Adrenal gland (tissue), 12 donors: Measurements from ENCODE around the gene CRYBG1. TPM values are rescaled to one million over a fixed set of nuclear protein-coding genes. Genes with fewer than 3 reads are reported as not detected.

Experiments
- DNase-seq, 7 donors: peaks; one replicate each; pipeline ENCODE4 v3.0.0-alpha.2; 2019 to 2020
- H3K27ac ChIP-seq, 5 donors: fragments of 200-600 bp; sonication (generic) in 4 of 5; 1 replicate in 3 of 5; 2 replicates in 2 of 5; pipeline versions ENCODE4 v1.5.1 to v1.8.0; 2016 to 2020; ENCODE audit warnings: mild to moderate bottlenecking in 1 of 5
- H3K27me3 ChIP-seq: fragments of 200-600 bp; 2 replicates; pipeline ENCODE4 v1.8.0; 2021
- H3K36me3 ChIP-seq, 2 donors: fragments of 200-600 bp; replicated peaks in 1 of 2; 1 replicate in 1 of 2; 2 replicates in 1 of 2; pipeline versions ENCODE4 v1.5.1 to v1.8.0; 2018 to 2022
- H3K4me1 ChIP-seq, 2 donors: fragments of 200-600 bp; replicated peaks in 1 of 2; 1 replicate in 1 of 2; 2 replicates in 1 of 2; pipeline versions ENCODE4 v1.5.1 to v1.8.0; 2018 to 2021
- H3K4me3 ChIP-seq, 4 donors: fragments of 200-600 bp; sonication (generic) in 3 of 4; one replicate each; pipeline ENCODE4 v1.5.1; 2016 to 2018
- H3K9me3 ChIP-seq, 3 donors: fragments of 200-600 bp; sonication (generic) in 1 of 3; replicated peaks in 1 of 3; 1 replicate in 2 of 3; 2 replicates in 1 of 3; pipeline versions ENCODE4 v1.5.1 to v1.8.0; 2016 to 2021
- CTCF ChIP-seq, 6 experiments: fragments of 450-650 bp in 4 of 6; fragments of 200-600 bp in 2 of 6; sonication (generic) in 1 of 6; IDR thresholded peaks; 1 replicate in 5 of 6; 2 replicates in 1 of 6; pipeline versions ENCODE4 v1.5.1 to v1.8.0; 2016 to 2021; ENCODE audit warnings: antibody characterized with exemption in 6 of 6, mild to moderate bottlenecking in 2 of 6, moderate library complexity in 1 of 6
- POLR2A ChIP-seq, 2 donors: fragments of 450-650 bp; IDR thresholded peaks; one replicate each; pipeline ENCODE4 v1.6.1; 2017; ENCODE audit warnings: antibody characterized with exemption in 2 of 2, mild to moderate bottlenecking in 2 of 2, moderate library complexity in 1 of 2
- WGBS, 4 donors: extraction: QIAGEN DNeasy Blood & Tissue Kit in 2 of 4; methylation state at CpG; one replicate each; pipeline versions ENCODE4 v1.1.5 to v1.1.7; 2013 to 2017; 5-methylcytosine and 5-hydroxymethylcytosine counted together
- intact Hi-C, 2 donors: fragments of 100-400 bp; cut with DNase I; formaldehyde crosslinking; loops; one replicate each; pipeline versions ENCODE4 v1.14.1 to v1.15.0; 2022 to 2023
- polyA plus RNA-seq, 3 donors: library from polyadenylated mRNA; stranded (reverse); fragments of 200-250 nt in 2 of 3; fragments of 350-450 nt in 1 of 3; fragmentation: Illumina TruSeq in 1 of 3; extraction: RNeasy Lipid Tissue Mini Kit (QIAGEN cat#74804) in 1 of 3; gene quantifications; one replicate each; pipeline ENCODE4 v1.2.3, GENCODE V29; 2013 to 2014
- total RNA-seq, 9 donors: library from RNA; depleted of rRNA in 4 of 9; stranded (reverse); fragments of >200 nt in 4 of 9; fragments of 120-200 nt in 1 of 9; fragmentation: NEBNext Ultra II Directional in 1 of 9; extraction: Animal tissue kit (Norgen Biotek cat#: 25700) in 1 of 9; gene quantifications; one replicate each; pipeline versions ENCODE4 v1.1.0 to v1.2.4, GENCODE V29; 2013 to 2023
- donor health status: healthy with polysubstance abuse.
- donor health status: Bipolar disorder and iron deficiency.
- donor health status: DM: yes; HTN: yes; CAD: no.
- donor health status: DM: no; HTN: no; CAD: no.
- donor health status: DM: no; HTN: no; CAD: no.
- donor health status: DM: yes; HTN: yes; CAD: no.

Gene CRYBG1
- total and polyA plus RNA-seq, 12 donors: 0.83 to 5.1 (median 2.2) TPM

DNA sequence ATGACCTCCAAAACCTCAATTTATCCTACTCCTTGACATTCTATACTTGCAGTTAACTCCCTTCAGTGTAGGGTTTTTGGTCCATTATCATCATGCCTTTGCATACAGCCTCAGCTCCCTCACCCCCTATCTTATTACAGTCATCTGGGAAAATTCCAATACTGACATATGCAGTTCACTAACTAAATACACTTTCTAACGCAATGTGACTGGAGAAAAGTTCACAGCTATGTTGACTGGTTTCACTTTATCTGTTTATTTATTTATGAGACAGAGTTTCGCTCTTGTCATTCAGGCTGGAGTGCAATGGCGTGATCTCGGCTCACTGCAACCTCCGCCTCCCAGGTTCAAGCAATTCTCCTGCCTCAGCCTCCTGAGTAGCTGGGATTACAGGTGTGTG lies 64.9 kb downstream of the CRYBG1 start:
- intact Hi-C loops: no loop called here
- WGBS, 4 donors: 86 to 91% (median 88%) methylated on average over 5 of the region's 5 CpGs

DNA sequence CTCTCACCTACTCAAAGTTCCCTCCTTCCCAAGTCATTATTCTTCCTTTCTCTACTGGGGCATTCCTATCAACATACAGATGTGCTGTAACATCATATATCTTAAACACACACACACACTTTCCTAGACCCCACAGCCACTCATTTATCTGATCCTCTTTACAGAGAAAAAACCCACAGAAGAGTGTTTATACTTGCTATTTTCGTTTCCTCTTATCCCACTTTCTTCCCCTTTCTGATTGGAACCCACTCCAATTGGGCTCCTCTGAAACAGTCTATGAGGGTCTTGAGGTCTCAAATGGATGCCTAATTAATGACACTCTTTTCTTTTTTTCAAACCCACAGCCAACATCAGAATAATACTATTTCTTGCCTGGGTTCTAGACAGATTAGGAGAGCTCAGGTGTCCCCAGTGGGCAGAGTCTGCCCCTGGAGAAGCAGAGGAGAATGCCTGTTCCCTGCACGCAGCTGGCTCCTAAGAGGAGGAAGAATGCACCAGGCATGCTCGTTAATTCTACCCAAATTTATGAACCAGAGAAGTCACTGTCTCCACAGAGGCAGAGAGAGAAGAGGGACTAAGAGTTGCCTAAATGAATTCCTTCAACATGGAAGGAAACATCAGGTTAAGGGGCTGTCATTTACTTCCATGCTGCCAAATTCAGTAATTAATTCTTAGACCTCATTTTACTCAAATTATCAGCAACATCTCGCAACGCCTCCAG lies 65.9 kb downstream of the CRYBG1 start:
- Histone ChIP-seq H3K27me3 (no peaks in the 10 kb centered on the region), H3K36me3 (no peaks in the 10 kb centered on the region), H3K4me3 (no peak overlapping the region), H3K9me3 (no peaks in the 10 kb centered on the region), H3K27ac (no peak overlapping the region), H3K4me1 (no peaks in the 10 kb centered on the region)
- WGBS, 4 donors: 62 to 70% (median 66%) methylated on average over 5 of the region's 5 CpGs
- TF ChIP-seq POLR2A (IDR thresholded peaks at IDR 0.05) (no peak), CTCF (IDR thresholded peaks at IDR 0.05) (no peak)
- DNase-seq: no peak
- intact Hi-C loops: no loop called here

More for the DNA sequence above, 64.9 kb downstream of the CRYBG1 start:
- TF ChIP-seq CTCF (IDR thresholded peaks at IDR 0.05): no peak
- TF ChIP-seq POLR2A (IDR thresholded peaks at IDR 0.05): no peak
- no peak for DNase-seq
- Histone ChIP-seq H3K27ac (no peak overlapping the region), H3K36me3 (no peaks in the 10 kb centered on the region), H3K4me3 (no peak overlapping the region), H3K9me3 (no peaks in the 10 kb centered on the region), H3K27me3 (no peaks in the 10 kb centered on the region), H3K4me1 (no peaks in the 10 kb centered on the region)

DNA sequence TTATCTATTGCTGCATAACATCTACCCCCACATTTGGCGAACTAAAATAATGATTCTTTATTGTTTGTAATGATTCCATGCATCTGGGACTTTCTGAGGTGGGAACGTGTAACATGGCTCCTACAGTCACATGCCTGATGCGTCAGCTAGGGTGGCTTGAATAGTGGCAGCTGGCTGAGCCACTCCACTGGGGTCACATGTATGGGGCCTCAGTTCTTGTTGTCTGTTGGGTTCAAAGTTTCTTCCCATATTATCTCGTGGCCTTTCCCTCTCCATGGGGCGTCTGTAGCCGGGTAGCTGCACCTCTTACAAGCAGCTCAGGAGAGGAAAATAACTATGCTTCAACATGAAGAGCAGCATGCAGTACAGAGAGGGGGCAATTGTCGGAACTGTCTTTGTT lies 69.9 kb downstream of the CRYBG1 start:
- no peaks in the 10 kb centered on the region for H3K4me1 ChIP-seq
- DNase-seq: no peak
- intact Hi-C loops: no loop called here
- WGBS, 4 donors: 83 to 91% (median 87%) methylated on average over 5 to 7 of the region's 7 CpGs
- H3K9me3 ChIP-seq: no peaks in the 10 kb centered on the region
- H3K4me3 ChIP-seq: no peak overlapping the region
- no peaks in the 10 kb centered on the region for H3K27me3 ChIP-seq
- H3K27ac ChIP-seq: no peak overlapping the region
- TF ChIP-seq CTCF (IDR thresholded peaks at IDR 0.05) (no peak), POLR2A (IDR thresholded peaks at IDR 0.05) (no peak)
- H3K36me3 ChIP-seq: no peaks in the 10 kb centered on the region

DNA sequence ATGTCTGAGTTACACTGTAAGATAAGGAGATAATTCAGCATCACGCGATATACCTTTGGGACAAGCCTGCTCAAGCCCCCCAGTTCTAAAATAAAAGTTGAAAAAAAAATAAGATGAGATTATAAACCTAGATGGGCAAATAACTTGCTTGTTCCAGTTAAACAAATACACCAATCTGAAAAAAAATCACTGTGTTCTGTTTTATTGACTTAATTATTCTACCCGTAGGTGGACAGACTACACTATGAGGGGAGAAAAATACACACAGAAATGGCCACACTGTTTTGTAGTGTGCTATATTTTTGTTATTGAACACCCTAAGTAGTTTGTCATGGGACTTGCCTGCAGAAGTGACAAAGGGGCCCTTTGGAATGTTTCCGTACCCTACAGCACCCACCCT lies 70.9 kb downstream of the CRYBG1 start:
- intact Hi-C loops: no loop called here
- H3K27me3 ChIP-seq: no peaks in the 10 kb centered on the region
- no peaks in the 10 kb centered on the region for H3K4me1 ChIP-seq
- no peaks in the 10 kb centered on the region for H3K36me3 ChIP-seq
- no peak overlapping the region for H3K4me3 ChIP-seq
- no peak for DNase-seq
- no peak overlapping the region for H3K27ac ChIP-seq
- WGBS, 4 donors: 92 to 96% (median 95%) methylated on average over 4 of the region's 4 CpGs
- no peaks in the 10 kb centered on the region for H3K9me3 ChIP-seq
- TF ChIP-seq POLR2A (IDR thresholded peaks at IDR 0.05) (no peak), CTCF (IDR thresholded peaks at IDR 0.05) (no peak)
